Bronchial epithelial cell (primary cell): Measurements from ENCODE around the gene NRGN. TPM values are rescaled to one million over a fixed set of nuclear protein-coding genes. Genes with fewer than 3 reads are reported as not detected.

Source experiments
- DNase-seq: peaks from one replicate; pipeline ENCODE4 v3.0.0-alpha.2; 2010; ENCODE audit warnings: low read depth
- FAIRE-seq: peaks from 2 replicates; lab custom pipeline; 2011; peaks lifted over from hg19 to GRCh38; lab: Jason Lieb, UNC
- H3K27me3 ChIP-seq: 2 replicates; pipeline ENCODE4 v1.5.1; 2011; ENCODE audit warnings: low read length; ENCODE audit not compliant: control insufficient read depth, insufficient read depth
- H3K36me3 ChIP-seq: 2 replicates; pipeline ENCODE4 v1.5.1; 2011; ENCODE audit warnings: low read length; ENCODE audit not compliant: control insufficient read depth, insufficient read depth
- H3K4me3 ChIP-seq: 2 replicates; pipeline ENCODE4 v1.5.1; 2011; ENCODE audit warnings: mild to moderate bottlenecking, low read depth, low read length, control low read depth
- total RNA-seq: library from RNA; depleted of rRNA; stranded (reverse); fragments of >200 nt; gene quantifications from 2 replicates; pipeline ENCODE4 v1.2.1, GENCODE V29; 2014
- TF ChIP-seq, protein P1 (sequence below): IDR thresholded peaks from 2 replicates; pipeline ENCODE4 v1.5.1; 2011; ENCODE audit warnings: mild to moderate bottlenecking, moderate library complexity, low read length, control low read depth, inconsistent platforms; ENCODE audit not compliant: insufficient read depth, severe bottlenecking

Gene NRGN
- total RNA-seq, 1 donor from 2014 or later, result not detected

DNA sequence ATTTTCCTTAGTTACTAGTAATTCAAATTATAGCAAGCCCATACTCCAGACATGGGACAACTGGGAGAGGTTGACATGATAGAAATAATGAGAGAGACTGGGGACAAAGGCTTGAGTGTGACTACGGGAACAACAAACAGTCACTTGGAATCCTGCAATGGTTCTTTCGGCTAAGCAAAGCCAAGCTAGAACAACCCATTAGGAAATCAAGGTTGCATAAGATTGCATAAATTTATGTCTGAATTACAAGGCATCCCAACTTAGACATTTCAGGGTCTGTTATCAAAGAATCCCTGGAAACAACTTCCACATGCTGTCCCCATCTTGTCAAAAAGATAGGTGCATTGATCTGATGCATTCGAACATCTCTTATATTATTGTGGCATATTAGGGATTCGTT, 10.2 kb upstream of the NRGN start:
- H3K27me3 ChIP-seq, result no peaks in the 10 kb centered on the region
- no peak for DNase-seq
- H3K4me3 ChIP-seq, result no peak overlapping the region
- no peaks in the 10 kb centered on the region for H3K36me3 ChIP-seq
- FAIRE-seq, result no peak
- TF ChIP-seq, protein P1, sequence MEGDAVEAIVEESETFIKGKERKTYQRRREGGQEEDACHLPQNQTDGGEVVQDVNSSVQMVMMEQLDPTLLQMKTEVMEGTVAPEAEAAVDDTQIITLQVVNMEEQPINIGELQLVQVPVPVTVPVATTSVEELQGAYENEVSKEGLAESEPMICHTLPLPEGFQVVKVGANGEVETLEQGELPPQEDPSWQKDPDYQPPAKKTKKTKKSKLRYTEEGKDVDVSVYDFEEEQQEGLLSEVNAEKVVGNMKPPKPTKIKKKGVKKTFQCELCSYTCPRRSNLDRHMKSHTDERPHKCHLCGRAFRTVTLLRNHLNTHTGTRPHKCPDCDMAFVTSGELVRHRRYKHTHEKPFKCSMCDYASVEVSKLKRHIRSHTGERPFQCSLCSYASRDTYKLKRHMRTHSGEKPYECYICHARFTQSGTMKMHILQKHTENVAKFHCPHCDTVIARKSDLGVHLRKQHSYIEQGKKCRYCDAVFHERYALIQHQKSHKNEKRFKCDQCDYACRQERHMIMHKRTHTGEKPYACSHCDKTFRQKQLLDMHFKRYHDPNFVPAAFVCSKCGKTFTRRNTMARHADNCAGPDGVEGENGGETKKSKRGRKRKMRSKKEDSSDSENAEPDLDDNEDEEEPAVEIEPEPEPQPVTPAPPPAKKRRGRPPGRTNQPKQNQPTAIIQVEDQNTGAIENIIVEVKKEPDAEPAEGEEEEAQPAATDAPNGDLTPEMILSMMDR, result no peak

- TF ChIP-seq, protein P1, result no peak
- DNase-seq (no peak), FAIRE-seq (no peak)
- Histone ChIP-seq H3K27me3 (no peaks in the 10 kb centered on the region), H3K4me3 (no peak overlapping the region), H3K36me3 (no peaks in the 10 kb centered on the region)
Measured at GRCh38 chr11:124732230-124732629, 7.5 kb upstream of the NRGN start.

DNA sequence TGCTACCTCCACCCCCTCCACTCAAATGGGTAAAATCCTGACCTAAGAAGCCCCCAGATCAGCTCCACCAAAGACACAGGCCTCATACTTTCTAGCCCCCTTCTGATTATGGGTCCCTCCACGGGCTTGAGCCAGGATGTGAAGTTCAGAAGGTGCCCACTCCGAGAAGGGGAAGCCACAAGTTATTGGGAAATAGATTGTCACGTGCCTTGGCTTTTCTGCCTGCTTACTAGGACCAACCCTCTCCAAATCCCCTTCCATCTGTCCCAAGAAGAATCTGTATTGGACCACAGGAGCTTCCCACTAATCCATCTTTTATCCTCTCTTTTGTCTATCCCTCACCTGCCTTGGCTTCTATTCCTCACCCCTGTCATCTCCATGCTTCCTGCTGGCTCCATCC, 3.0 kb upstream of the NRGN start:
- H3K4me3 ChIP-seq, result no peak overlapping the region
- DNase-seq (no peak), FAIRE-seq (no peak)
- H3K27me3 ChIP-seq, result no peaks in the 10 kb centered on the region
- H3K36me3 ChIP-seq, result no peaks in the 10 kb centered on the region
- TF ChIP-seq, protein P1, result no peak

DNA sequence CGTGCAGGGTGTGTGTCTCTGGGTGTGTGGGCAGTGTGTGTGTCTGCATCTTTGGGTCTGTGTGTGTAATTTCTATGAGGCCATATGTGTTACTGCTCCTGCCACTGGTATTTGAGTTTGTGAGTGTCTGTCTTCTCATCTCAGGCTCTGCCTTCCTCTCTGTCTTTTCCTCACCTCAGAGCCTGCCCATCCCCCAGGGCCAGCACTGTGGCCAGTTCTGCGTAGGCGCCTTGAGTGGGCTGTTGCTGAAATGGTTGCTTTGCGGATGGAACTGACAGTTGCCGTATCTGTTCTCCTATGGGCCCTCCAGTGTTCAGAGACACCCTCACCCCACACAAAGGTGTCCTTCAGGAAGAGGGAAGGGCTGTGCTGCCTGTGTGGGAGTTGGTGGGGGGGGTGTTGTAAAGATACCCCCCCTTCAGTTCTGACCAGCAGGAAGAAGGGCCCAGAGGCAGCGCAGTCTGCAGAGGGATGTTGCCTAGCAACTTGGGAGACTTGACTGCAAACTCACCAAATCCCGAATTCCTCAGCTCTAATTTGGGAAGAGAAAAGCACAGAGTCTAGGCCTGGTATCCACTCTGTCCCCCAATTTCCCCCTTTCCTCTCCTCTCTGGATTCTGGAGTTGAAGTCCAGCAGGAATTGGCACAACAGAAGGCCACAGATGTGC, 2.0 kb upstream of the NRGN start:
- no peak overlapping the region for H3K4me3 ChIP-seq
- H3K27me3 ChIP-seq, result no peaks in the 10 kb centered on the region
- no peaks in the 10 kb centered on the region for H3K36me3 ChIP-seq
- DNase-seq (no peak), FAIRE-seq (peak; percentile 68)
- TF ChIP-seq, protein P1, result no peak

GRCh38 chr11:124738713-124739478, 846 bp upstream of the NRGN start:
- Histone ChIP-seq H3K4me3 (no peak overlapping the region), H3K27me3 (no peaks in the 10 kb centered on the region), H3K36me3 (no peaks in the 10 kb centered on the region)
- no peak for DNase-seq
- TF ChIP-seq, protein P1, result no peak
- FAIRE-seq, result no peak
